NCI-H2107 treated with DMSO at 0.1 percent for 48 hours (cell line): ENCODE measurements around the gene EPC2.

Source experiments
- DNase-seq: peaks from one replicate; lab custom pipeline; 2025; ENCODE audit not compliant: unreplicated experiment; lab: John Stamatoyannopoulos, UW

The EPC2 gene

DNA sequence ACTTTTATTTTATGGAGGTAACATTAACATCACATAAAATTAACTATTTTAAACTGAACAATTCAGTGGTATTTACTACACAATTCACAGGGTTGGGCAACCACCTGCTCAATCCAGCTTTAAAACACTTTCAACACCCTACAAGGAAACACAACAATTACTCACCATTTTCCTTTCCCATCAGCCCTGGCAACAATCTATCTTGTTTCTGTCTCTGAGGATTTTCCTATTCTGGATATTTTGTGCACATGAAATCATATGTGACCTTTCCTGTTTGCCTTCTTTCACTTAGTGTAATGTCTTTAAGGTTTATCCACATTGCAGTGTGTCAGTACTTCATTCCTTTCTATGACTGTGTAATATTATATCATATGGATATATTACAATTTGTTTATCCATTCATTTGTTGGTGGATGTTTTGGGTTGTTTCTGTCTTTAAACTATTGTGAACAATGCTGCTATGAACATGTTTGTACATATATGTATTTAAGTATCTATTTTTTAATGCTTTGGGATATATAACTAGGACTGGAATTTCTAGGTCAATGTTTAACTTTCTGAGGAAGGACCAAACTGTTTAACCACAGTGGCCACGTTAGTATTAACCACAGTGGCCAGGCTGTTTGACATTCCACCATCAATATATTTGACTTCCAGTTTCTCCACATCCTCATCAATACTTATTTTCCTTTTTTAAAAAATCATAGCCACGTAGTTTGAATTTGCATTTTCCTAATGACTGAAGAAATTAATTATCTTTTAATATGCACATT lies 158.1 kb downstream of the EPC2 start:
- no peak for DNase-seq

DNA sequence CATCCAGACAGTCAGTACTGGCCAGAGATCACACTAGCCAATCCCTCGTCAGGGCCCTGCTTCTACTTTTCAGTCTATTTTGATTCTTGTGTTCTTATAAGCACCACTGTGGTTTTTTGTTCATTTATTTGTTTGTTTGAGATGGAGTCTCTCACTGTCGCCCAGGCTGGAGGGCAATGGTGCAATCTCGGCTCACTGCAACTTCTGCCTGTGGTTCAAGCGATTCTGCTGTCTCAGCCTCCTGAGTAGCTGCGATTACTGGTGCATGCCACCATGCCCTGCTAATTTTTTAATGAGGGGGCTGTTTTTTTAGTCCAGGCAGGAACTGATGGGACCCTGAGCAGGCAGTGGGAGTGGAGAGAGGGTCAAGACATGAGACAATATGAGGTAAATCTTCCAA lies 165.5 kb downstream of the EPC2 start:
- DNase-seq: no peak

DNA sequence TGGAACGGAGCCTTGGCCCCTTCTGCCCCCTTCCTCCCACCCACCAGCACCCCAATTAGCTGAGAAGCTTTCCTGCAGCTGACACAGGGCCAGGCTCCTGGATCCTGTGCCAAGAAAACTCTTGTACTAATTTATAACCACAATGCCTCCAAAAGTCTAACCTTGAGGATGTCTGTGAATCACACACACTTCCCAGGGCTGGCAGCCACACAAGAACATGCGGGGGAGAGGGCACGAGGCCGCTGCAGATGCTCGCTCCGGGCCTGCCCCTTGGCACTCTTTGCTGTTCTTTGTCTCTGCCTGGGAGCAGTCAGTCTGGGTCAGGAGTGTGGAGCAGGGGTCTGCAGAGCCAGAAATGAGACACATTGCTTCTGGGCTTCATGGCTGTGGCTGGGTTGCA lies 167.8 kb downstream of the EPC2 start:
- no peak for DNase-seq

DNA sequence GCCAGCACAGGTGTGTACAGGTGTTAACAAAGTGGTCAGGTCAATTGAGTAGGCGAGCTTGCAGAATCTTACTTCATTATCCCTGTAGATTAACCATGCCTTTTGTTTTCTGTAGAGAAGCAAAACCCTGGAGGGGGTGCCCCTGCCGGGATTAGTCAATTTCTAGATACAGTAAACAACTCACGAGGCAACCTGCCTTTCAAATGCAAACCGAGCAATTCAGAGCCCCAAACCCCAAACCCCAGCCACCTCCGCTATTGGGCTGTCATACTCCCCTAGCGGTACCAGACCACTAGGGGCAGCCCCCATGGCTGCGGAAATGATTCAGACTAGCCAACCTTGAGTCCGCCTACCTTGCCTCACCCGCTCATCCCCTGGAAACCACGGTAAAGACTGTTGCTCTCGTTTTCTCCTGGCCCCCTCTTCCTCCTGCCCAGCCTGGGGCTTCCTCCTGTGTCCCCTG lies 169.1 kb downstream of the EPC2 start:
- DNase-seq: no peak

DNA sequence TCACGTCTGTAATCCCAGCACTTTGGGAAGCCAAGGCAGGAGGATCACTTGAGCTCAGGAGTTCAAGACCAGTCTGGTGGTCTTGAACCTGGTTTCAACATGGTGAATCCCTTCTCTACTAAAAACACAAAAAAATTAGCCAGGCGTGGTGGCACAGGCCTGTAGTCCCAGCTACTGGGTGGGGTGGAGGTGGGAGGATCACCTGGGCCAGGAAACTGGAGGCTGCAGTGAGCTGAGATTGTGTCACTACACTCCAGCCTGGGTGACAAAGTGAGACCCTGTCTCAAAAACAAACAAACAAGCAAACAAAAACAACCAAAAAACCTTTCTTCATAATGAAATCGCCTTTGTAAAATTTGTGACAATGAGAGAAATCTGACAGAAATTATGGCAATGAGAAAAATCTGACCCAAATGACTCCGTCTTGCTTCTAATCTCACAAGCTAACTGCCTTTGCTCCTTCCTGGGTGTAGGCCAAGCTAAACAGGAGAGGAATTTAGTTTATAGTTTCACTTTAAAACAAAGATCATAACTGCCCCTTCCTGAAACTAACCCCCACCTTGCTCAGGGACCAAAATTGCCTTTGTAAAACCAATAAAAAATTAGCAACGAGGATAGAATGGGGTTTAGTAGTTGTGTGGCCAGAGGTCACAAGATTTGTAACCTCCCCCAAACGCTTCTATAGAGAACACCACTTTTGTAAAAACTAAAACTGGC lies 169.8 kb downstream of the EPC2 start:
- DNase-seq: no peak

DNA sequence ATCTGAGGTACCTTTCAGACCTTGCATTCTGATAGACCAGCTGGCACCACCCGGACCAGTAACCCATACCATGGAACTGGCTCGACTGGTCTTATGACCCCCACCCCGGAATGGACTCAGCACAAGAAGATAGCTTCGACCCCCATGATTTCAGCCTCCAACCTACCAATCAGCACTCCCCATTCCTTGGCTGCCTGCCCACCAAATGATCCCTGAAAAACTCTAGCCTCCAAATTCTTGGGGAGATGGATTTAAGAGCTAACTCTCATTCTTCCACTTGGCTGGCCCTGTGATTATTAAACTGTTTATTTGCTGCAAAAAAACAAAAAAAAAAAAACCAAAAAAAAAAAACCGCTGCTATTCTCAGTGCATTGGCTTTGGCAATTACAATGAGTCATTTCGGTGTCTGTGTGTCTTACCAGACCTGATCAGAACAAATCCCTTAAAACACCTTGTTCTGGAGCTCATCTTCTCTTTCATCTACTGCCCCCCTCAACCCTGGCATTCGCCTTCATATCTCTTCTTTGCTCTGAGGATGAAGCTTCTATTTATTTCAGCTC lies 170.4 kb downstream of the EPC2 start:
- DNase-seq: no peak

DNA sequence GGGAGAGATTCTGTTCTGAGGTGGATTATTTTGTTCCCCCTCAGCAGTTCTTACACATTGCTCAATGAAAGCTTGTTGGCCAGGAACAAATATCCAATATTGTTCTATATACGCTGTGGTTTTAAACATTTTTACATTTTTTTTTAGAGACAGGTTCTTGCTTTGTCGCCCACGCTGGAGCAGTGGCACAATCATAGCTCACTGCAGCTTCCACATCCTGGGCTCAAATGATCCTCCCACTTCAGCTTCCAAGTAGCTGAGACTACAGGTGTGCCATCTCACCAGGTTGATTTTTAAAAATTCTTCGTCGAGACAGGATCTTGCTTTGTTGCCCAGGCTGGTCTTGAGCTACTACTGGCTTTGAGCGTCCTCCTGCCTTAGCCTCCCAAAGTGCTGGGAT lies 171.6 kb downstream of the EPC2 start:
- DNase-seq: no peak

DNA sequence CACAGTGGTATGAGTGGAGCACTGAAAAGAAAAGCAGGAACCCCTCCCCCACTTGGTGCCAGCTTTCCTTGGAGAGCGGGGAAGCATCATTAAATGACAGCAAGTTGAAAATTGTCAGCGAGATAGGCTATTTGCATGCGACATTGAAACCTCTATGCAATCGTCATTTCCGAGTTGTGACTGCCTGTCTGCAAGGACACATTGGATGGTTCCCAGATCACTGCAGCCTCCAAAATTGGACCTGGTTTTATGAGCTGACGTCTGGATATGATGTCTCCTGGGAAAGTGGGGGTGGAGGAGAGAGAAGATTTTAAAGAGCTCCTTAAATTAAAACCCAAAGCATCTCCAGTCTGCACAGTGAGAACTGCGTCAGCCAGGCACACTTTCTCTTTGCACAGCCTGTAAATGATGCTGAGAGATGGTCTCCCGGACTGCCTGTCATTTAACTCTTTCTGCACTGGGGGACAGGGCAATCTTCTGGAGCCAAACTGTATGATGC lies 172.7 kb downstream of the EPC2 start:
- DNase-seq: peak; percentile 31

DNA sequence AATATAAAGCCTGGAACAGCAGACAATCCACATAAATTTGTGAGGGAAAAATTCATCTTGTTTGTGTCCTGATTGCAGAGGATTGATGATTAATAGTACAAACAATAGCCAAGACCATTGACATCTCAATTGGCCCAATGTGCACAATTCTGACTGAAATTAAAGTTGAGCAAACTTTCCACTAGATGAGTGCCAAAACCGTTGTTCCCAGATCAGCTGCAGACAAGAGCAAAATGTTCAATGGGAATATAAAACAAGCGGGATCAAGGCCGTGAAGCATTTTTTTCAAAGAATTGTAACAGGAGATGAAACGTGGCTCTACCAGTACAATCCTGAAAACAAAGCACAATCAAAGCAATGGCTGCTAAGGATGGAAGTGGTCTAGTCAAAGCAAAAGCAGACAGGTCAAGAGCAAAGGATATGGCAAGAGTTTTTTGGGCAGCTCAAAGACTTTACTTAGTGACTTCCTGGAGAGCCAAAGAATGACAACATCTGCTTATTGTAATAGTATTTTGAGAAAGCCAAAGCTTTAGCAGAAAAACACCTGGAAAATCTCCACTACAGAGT lies 174.6 kb downstream of the EPC2 start:
- DNase-seq: no peak

DNA sequence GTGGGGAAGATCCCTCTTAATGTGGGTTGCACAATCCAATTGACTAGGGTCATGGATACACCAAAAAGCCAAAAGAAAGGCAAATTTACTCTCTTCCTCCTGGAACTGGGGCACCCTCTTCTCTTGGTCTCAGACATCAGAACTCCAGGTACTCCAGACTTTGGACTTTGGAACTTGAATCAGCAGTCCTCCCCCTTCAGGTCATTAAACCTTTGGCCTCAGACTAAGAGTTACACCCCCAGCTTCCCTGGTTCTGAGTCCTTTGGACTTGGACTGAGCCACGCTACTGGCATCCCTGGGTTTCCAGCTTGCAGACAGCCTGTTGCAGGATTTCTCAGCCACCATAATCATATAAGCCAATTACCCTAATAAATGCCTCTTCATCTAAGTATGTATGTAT lies 179.6 kb downstream of the EPC2 start:
- DNase-seq: no peak

DNA sequence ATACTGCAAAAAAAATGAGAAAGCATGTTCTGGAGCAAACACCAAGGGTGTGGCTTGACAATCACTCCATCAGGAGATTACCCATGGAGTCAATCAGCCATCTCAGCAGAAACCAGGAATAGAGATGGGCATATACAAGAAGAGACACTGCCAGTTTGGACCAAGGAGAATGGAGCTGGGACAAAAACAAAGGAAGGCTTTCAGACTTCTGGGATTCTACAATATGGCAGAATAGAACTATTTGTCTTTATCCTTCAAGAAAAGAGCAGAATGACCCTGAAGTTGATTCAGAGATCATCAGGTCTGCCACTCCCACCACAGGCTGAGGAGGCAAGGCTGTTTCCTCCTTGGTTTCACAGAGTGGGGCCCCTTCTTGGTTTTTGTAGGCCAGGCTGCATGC lies 182.2 kb downstream of the EPC2 start:
- no peak for DNase-seq

DNA sequence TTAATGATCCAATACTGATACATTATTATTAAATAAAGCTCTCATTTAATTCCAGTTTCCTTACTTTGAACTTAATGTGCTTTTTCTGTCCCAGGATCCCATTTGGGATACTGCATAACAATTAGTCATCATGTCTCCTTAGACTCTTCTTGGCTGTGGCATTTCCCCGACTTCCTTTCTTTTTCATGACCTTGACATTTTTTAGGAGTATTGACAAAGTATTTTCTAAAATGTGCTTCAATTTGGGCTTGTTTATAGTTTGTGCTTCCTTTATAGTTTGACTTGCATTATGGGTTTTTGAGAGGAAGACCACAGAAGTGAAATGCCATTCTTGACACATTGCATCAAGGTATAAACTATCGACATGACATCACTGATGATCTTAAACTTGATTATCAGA lies 184.4 kb downstream of the EPC2 start:
- DNase-seq: no peak

DNA sequence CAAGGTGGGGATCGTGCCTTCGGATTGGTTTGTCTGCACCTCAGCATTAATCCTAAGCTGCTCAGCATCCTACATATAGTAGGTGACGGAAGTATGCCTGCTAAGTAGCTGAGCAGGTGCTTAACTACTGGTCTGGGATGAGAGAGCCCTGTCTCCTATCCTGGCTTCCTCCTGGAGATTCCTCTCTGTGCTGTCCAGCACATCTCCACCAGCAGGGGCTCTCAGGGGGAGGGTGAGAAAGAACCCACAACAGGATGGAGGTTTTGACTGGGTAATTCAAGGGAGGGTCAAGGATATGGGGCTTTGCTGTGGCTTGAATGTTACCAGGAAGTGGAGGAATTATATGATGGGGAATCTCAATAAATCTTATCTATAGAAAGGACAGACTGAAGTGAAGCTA lies 185.1 kb downstream of the EPC2 start:
- DNase-seq: no peak

DNA sequence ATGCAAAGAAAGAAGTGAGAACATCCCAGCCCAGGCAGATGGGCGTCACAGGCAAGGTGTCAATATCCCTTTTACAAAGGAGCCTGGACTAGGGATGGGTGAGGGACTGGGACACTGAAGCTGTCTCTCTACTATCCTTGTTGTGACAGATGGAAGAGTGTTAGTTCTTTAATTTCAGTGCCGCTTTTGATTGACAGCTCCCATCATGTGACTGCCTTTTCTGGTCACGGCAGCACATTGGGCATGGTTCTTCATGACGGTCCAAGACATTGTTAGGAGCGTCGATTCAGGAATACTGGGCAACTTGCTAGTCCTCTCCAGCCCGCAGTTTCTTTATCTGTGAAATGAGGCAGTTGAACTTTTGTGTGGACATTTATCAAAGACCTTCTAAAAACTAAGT lies 188.1 kb downstream of the EPC2 start:
- no peak for DNase-seq
